H1 (cell line): Measurements from ENCODE around the gene TACC2. TPM values are rescaled to one million over a fixed set of nuclear protein-coding genes. Genes with fewer than 3 reads are reported as not detected.

Experiments
- CTCF ChIA-PET: fragments of 300-600 bp; sonication (Branson Sonifier 250); formaldehyde crosslinking; loops from one replicate; lab custom pipeline; 2021; ENCODE audit not compliant: partially characterized antibody; lab: Charles Lee
- POLR2A ChIA-PET: fragments of 300-600 bp; sonication (Branson Sonifier 250); formaldehyde crosslinking; loops from one replicate; lab custom pipeline; 2021; ENCODE audit warnings: inconsistent platforms; ENCODE audit not compliant: partially characterized antibody; lab: Charles Lee
- DNase-seq, 2 experiments: peaks; one replicate each; pipeline versions ENCODE4 v3.0.0 to v3.0.0-alpha.2; 2010 to 2022; ENCODE audit warnings: low spot score in 2 of 2, low read depth in 1 of 2, mixed read lengths in 1 of 2
- FAIRE-seq: peaks from 2 replicates; lab custom pipeline; 2011; peaks lifted over from hg19 to GRCh38; lab: Jason Lieb, UNC
- H2AFZ ChIP-seq: 2 replicates; pipeline ENCODE4 v1.8.1; 2012; ENCODE audit warnings: low read length, inconsistent platforms
- H2AK5ac ChIP-seq: 2 replicates; pipeline ENCODE4 v1.6.1; 2013; ENCODE audit warnings: low read depth, low read length
- H2BK120ac ChIP-seq: replicated peaks from 2 replicates; pipeline ENCODE3; 2013; ENCODE audit warnings: low read depth, low read length, inconsistent platforms
- H2BK12ac ChIP-seq: 2 replicates; pipeline ENCODE4 v1.6.1; 2013; ENCODE audit warnings: low read depth, low read length
- H2BK15ac ChIP-seq: 2 replicates; pipeline ENCODE4 v1.6.1; 2013; ENCODE audit warnings: low read length
- H2BK20ac ChIP-seq: 2 replicates; pipeline ENCODE4 v1.6.1; 2013; ENCODE audit warnings: low read length
- H2BK5ac ChIP-seq: 2 replicates; pipeline ENCODE4 v1.6.1; 2013; ENCODE audit warnings: low read depth, low read length
- H3K14ac ChIP-seq: 2 replicates; pipeline ENCODE4 v1.6.1; 2013; ENCODE audit warnings: inconsistent platforms; ENCODE audit not compliant: insufficient read length
- H3K18ac ChIP-seq: 2 replicates; pipeline ENCODE4 v1.6.1; 2013; ENCODE audit warnings: low read length; ENCODE audit errors: extremely low read depth
- H3K23ac ChIP-seq: 2 replicates; pipeline ENCODE4 v1.6.1; 2013; ENCODE audit warnings: inconsistent platforms; ENCODE audit not compliant: insufficient read length
- H3K23me2 ChIP-seq: 2 replicates; pipeline ENCODE4 v1.6.1; 2013; ENCODE audit warnings: low read depth, low read length
- H3K27ac ChIP-seq: 2 replicates; pipeline ENCODE4 v1.6.1; 2011; ENCODE audit warnings: low read depth, low read length, inconsistent platforms
- H3K27me3 ChIP-seq, 4 experiments: replicated peaks in 1 of 4; 1 replicate in 1 of 4; 2 replicates in 3 of 4; pipeline versions ENCODE4 v1.6.1 to v1.8.1; 2011 to 2013; ENCODE audit warnings: low read length in 3 of 4, mild to moderate bottlenecking in 3 of 4, inconsistent platforms in 2 of 4, mixed read lengths in 2 of 4, moderate library complexity in 1 of 4; ENCODE audit not compliant: control insufficient read depth in 3 of 4, insufficient read depth in 3 of 4; ENCODE audit errors: extremely low read depth in 1 of 4
- H3K36me3 ChIP-seq, 4 experiments: 2 replicates each; pipeline versions ENCODE4 v1.6.1 to v1.8.1; 2011 to 2013; ENCODE audit warnings: mild to moderate bottlenecking in 4 of 4, low read length in 3 of 4, moderate library complexity in 2 of 4, control low read depth in 1 of 4, inconsistent platforms in 1 of 4; ENCODE audit not compliant: insufficient read depth in 4 of 4, control insufficient read depth in 2 of 4
- H3K4ac ChIP-seq: replicated peaks from 2 replicates; pipeline ENCODE3; 2013; ENCODE audit warnings: low read length, low read depth, mixed read lengths, inconsistent platforms; ENCODE audit not compliant: insufficient read length
- H3K4me1 ChIP-seq, 4 experiments: replicated peaks in 1 of 4; 1 replicate in 1 of 4; 2 replicates in 3 of 4; pipeline versions ENCODE4 v1.6.1 to v1.8.1; 2011 to 2013; ENCODE audit warnings: low read length in 3 of 4, inconsistent platforms in 2 of 4, mixed read lengths in 1 of 4; ENCODE audit not compliant: insufficient read depth in 4 of 4, control insufficient read depth in 3 of 4
- H3K4me2 ChIP-seq, 2 experiments: 2 replicates each; pipeline versions ENCODE4 v1.6.1 to v1.8.1; 2011 to 2013; ENCODE audit warnings: low read depth in 2 of 2, low read length in 2 of 2, control low read depth in 1 of 2, inconsistent platforms in 1 of 2, mild to moderate bottlenecking in 1 of 2; ENCODE audit not compliant: insufficient read depth in 1 of 2
- H3K4me3 ChIP-seq, 4 experiments: fragments of 200-600, 300-600 bp in 1 of 4; sonication (generic), shearing (Covaris generic), sonication (Bioruptor Twin) in 1 of 4; 2 replicates each; pipeline versions ENCODE4 v1.5.1 to v1.8.1; 2011 to 2016; ENCODE audit warnings: low read length in 4 of 4, low read depth in 3 of 4, control low read depth in 2 of 4, inconsistent platforms in 2 of 4, mild to moderate bottlenecking in 2 of 4, mixed read lengths in 1 of 4, moderate library complexity in 1 of 4; ENCODE audit not compliant: insufficient read depth in 2 of 4; ENCODE audit errors: extremely low read depth in 1 of 4
- H3K56ac ChIP-seq: replicated peaks from 2 replicates; pipeline ENCODE3; 2013; ENCODE audit warnings: low read depth, mild to moderate bottlenecking, mixed read lengths, low read length, inconsistent platforms; ENCODE audit not compliant: insufficient read length
- H3K79me1 ChIP-seq: 2 replicates; pipeline ENCODE4 v1.6.1; 2013; ENCODE audit warnings: low read depth, low read length, control low read depth
- H3K79me2 ChIP-seq, 2 experiments: 2 replicates each; pipeline versions ENCODE4 v1.6.1 to v1.8.1; 2012 to 2013; ENCODE audit warnings: low read length in 2 of 2, mild to moderate bottlenecking in 2 of 2, inconsistent platforms in 1 of 2; ENCODE audit not compliant: insufficient read depth in 2 of 2, control insufficient read depth in 1 of 2
- H3K9ac ChIP-seq, 4 experiments: replicated peaks in 1 of 4; 1 replicate in 1 of 4; 2 replicates in 3 of 4; pipeline versions ENCODE4 v1.6.1 to v1.8.1; 2011 to 2013; ENCODE audit warnings: low read depth in 3 of 4, low read length in 3 of 4, control low read depth in 2 of 4, mild to moderate bottlenecking in 2 of 4, moderate library complexity in 2 of 4, inconsistent platforms in 1 of 4; ENCODE audit errors: extremely low read depth in 1 of 4
- H3K9me3 ChIP-seq, 2 experiments: 2 replicates each; pipeline versions ENCODE4 v1.6.1 to v1.8.1; 2012 to 2013; ENCODE audit warnings: mild to moderate bottlenecking in 2 of 2, moderate library complexity in 2 of 2, control low read depth in 1 of 2, inconsistent platforms in 1 of 2, low read depth in 1 of 2, low read length in 1 of 2, mixed read lengths in 1 of 2; ENCODE audit not compliant: insufficient read depth in 2 of 2
- H4K20me1 ChIP-seq, 2 experiments: replicated peaks in 1 of 2; 2 replicates each; pipeline versions ENCODE3 to v1.8.1; 2011 to 2013; ENCODE audit warnings: inconsistent platforms in 2 of 2, low read length in 2 of 2, mild to moderate bottlenecking in 1 of 2; ENCODE audit not compliant: insufficient read depth in 2 of 2, control insufficient read depth in 1 of 2
- H4K5ac ChIP-seq: 2 replicates; pipeline ENCODE4 v1.6.1; 2013; ENCODE audit warnings: low read length, low read depth, mixed read lengths, inconsistent platforms; ENCODE audit not compliant: insufficient read length
- H4K8ac ChIP-seq: 2 replicates; pipeline ENCODE4 v1.8.0; 2013; ENCODE audit warnings: mild to moderate bottlenecking, moderate library complexity, low read length, inconsistent platforms; ENCODE audit not compliant: insufficient read depth; ENCODE audit errors: extremely low read depth
- H4K91ac ChIP-seq: replicated peaks from 2 replicates; pipeline ENCODE3; 2013; ENCODE audit warnings: low read length, mixed read lengths, inconsistent platforms; ENCODE audit not compliant: insufficient read length
- CBX8 ChIP-seq: fragments of 300-800, 300-1000 bp; sonication (generic); IDR thresholded peaks from 2 replicates; pipeline ENCODE4 v1.7.1; 2016; ENCODE audit warnings: low read depth, low read length, borderline replicate concordance
- CTBP2 ChIP-seq: IDR thresholded peaks from 2 replicates; pipeline ENCODE4 v1.7.0; 2011; ENCODE audit warnings: borderline replicate concordance, mild to moderate bottlenecking, moderate library complexity, mixed read lengths, low read length; ENCODE audit not compliant: insufficient read depth, insufficient read length
- E2F6 ChIP-seq: IDR thresholded peaks from 2 replicates; pipeline ENCODE4 v1.6.1; 2012; ENCODE audit warnings: inconsistent platforms
- EZH2 ChIP-seq: fragments of 200-600 bp; sonication (generic); IDR thresholded peaks from 2 replicates; pipeline ENCODE4 v1.7.1; 2012; ENCODE audit warnings: low read depth, mild to moderate bottlenecking, moderate library complexity, low read length, inconsistent platforms; ENCODE audit not compliant: severe bottlenecking
- HDAC2 ChIP-seq, 2 experiments: fragments of 300-600 bp in 1 of 2; sonication (generic) in 1 of 2; IDR thresholded peaks; 2 replicates each; pipeline ENCODE4 v1.6.1; 2011 to 2012; ENCODE audit warnings: low read depth in 2 of 2, low read length in 2 of 2, mild to moderate bottlenecking in 2 of 2, moderate library complexity in 2 of 2, borderline replicate concordance in 1 of 2, inconsistent platforms in 1 of 2
- NANOG ChIP-seq: IDR thresholded peaks from 2 replicates; pipeline ENCODE4 v1.6.1; 2011; ENCODE audit warnings: low read length, low read depth, mild to moderate bottlenecking, inconsistent platforms; ENCODE audit not compliant: insufficient read depth, poor library complexity, severe bottlenecking
- POU5F1 ChIP-seq: IDR thresholded peaks from 2 replicates; pipeline ENCODE4 v1.6.1; 2011; ENCODE audit warnings: low read depth, mild to moderate bottlenecking, low read length, moderate library complexity
- RXRA ChIP-seq: IDR thresholded peaks from 2 replicates; pipeline ENCODE4 v1.6.1; 2011; ENCODE audit warnings: low read depth, mild to moderate bottlenecking, low read length, moderate library complexity; ENCODE audit not compliant: insufficient read depth
- SIX5 ChIP-seq: IDR thresholded peaks from 2 replicates; pipeline ENCODE4 v1.6.1; 2011; ENCODE audit warnings: mild to moderate bottlenecking, low read depth, low read length
- TCF12 ChIP-seq: IDR thresholded peaks from 2 replicates; pipeline ENCODE4 v1.6.1; 2011; ENCODE audit warnings: low read depth, mild to moderate bottlenecking, low read length
- YY1 ChIP-seq: IDR thresholded peaks from 2 replicates; pipeline ENCODE4 v1.6.1; 2011; ENCODE audit warnings: low read depth, mild to moderate bottlenecking, low read length
- ZNF274 ChIP-seq: IDR thresholded peaks from 2 replicates; pipeline ENCODE4 v1.7.0; 2012; ENCODE audit warnings: low read length, borderline replicate concordance; ENCODE audit errors: extremely low read depth
- WGBS, 2 experiments: shearing (Covaris generic) in 1 of 2; methylation state at CpG; one replicate each; pipeline versions ENCODE4 v1.1.6 to v1.1.7; 2013 to 2015; ENCODE audit warnings: low lambda C conversion rate in 2 of 2, mixed read lengths in 2 of 2, inconsistent platforms in 1 of 2, low coverage in 1 of 2, missing lambda C conversion rate in 1 of 2; ENCODE audit not compliant: insufficient replicate concordance in 2 of 2, insufficient coverage in 1 of 2, insufficient read length in 1 of 2; ENCODE audit errors: extremely low coverage in 1 of 2, missing lambda C conversion rate in 1 of 2; 5-methylcytosine and 5-hydroxymethylcytosine counted together
- polyA plus RNA-seq, 7 experiments: library from polyadenylated mRNA; depleted of rRNA in 3 of 7; stranded (reverse) in 5 of 7; unstranded in 2 of 7; fragments of >200 nt in 5 of 7; fragments of 200-250 nt in 2 of 7; gene quantifications; 1 replicate in 5 of 7; 2 replicates in 1 of 7; 4 replicates in 1 of 7; pipeline versions ENCODE4 v1.2.1 to v1.2.3, GENCODE V29; 2011 to 2013; ENCODE audit warnings: missing spikeins in 2 of 7, mixed read lengths in 2 of 7
- total RNA-seq: library from RNA; stranded (reverse); fragmentation: NEBNext Ultra II Directional; extraction: Animal tissue kit (Norgen Biotek cat#: 25700); gene quantifications from 2 replicates; pipeline ENCODE4 v1.2.1, GENCODE V29; 2021

The TACC2 gene
- total and polyA plus RNA-seq, 2 of the 8 experiments (the other 6 are each of a cell fraction or from before 2014, with no cell fraction given) = 21.2 to 46.6 TPM

GRCh38 chr10:122102869-122103525 lies 114.0 kb downstream of the TACC2 start:
- FAIRE-seq (no peak), DNase-seq (no peak)
- Histone ChIP-seq H4K5ac (no peak overlapping the region), H3K56ac (no peak overlapping the region), H4K91ac (no peak overlapping the region), H4K20me1 (no peaks in the 10 kb centered on the region), H3K79me2 (no peaks in the 10 kb centered on the region), H3K79me1 (no peaks in the 10 kb centered on the region), H2BK20ac (no peak overlapping the region), H2AFZ (no peak overlapping the region), H3K9ac (no peak overlapping the region), H3K14ac (no peak overlapping the region), H3K9me3 (no peaks in the 10 kb centered on the region), H2BK12ac (no peak overlapping the region), H3K4ac (no peak overlapping the region), H3K18ac (no peak overlapping the region), H3K23ac (no peak overlapping the region), H2BK5ac (no peak overlapping the region), H4K8ac (no peak overlapping the region), H2BK15ac (no peak overlapping the region), H3K36me3 (no peaks in the 10 kb centered on the region), H3K27me3 (no peaks in the 10 kb centered on the region), H3K4me3 (no peak overlapping the region), H2AK5ac (no peak overlapping the region), H3K4me2 (no peak overlapping the region), H2BK120ac (no peak overlapping the region), H3K4me1 (no peaks in the 10 kb centered on the region), H3K23me2 (no peaks in the 10 kb centered on the region), H3K27ac (no peak overlapping the region)
- ChIA-PET CTCF (interaction anchor here (0.9 to 4.0 kb wide), 4 partner anchors 9 to 48 kb away, joined by 3 to 17 read pairs (median 4); no protein-coding TSS in a partner anchor), POLR2A (interaction anchor here (0.9 to 4.2 kb wide), 3 partner anchors 9 to 79 kb away, joined by 3 to 25 read pairs (median 3); no protein-coding TSS in a partner anchor)
- 83% methylated on average over 3 of the region's 3 CpGs; no CpG with 5 or more reads in 1 of the 2 experiments for WGBS, 2 experiments
- TF ChIP-seq HDAC2 (IDR thresholded peaks at IDR 0.05; ENCODE audit: borderline replicate concordance in 1 of 2, low read depth in 2 of 2, low read length in 2 of 2) (no peak), YY1 (no peak), ZNF274 (no peak), POU5F1 (no peak), CTBP2 (no peak), TCF12 (no peak), SIX5 (no peak), NANOG (no peak), RXRA (no peak), E2F6 (no peak), EZH2 (no peak), CBX8 (no peak)
